D341Med (cell line): Measurements from ENCODE around the gene BIRC6.
"Not testable (repeated sequence)": the region's sequence is repeated elsewhere in the genome, so short reads cannot be mapped to it uniquely, and the experiment has no call there.

Experiments used
- DNase-seq: peaks from one replicate; pipeline ENCODE4 v3.0.0; 2012; ENCODE audit warnings: low spot score

The BIRC6 gene

GRCh38 chr2:32446369-32446768 lies 89.5 kb downstream of the BIRC6 start:
- DNase-seq, result no peak

- DNase-seq, result no peak
Observed at GRCh38 chr2:32450851-32451250, 94.0 kb downstream of the BIRC6 start.

GRCh38 chr2:32452338-32453064 lies 95.7 kb downstream of the BIRC6 start:
- no peak for DNase-seq

- no peak for DNase-seq
Observed at GRCh38 chr2:32453242-32454062, 96.6 kb downstream of the BIRC6 start.

- no peak for DNase-seq
Observed at GRCh38 chr2:32455816-32456215, 99.0 kb downstream of the BIRC6 start.

GRCh38 chr2:32456808-32457207 lies 100.0 kb downstream of the BIRC6 start:
- no peak for DNase-seq

GRCh38 chr2:32457814-32458213 lies 101.0 kb downstream of the BIRC6 start:
- DNase-seq, result no peak

GRCh38 chr2:32460861-32461260 lies 104.0 kb downstream of the BIRC6 start:
- not testable (repeated sequence) for DNase-seq

- no peak for DNase-seq
Observed at GRCh38 chr2:32463110-32463509, 106.3 kb downstream of the BIRC6 start.

GRCh38 chr2:32464431-32464830 lies 107.6 kb downstream of the BIRC6 start:
- no peak for DNase-seq

GRCh38 chr2:32472605-32473004 lies 115.8 kb downstream of the BIRC6 start:
- DNase-seq, result no peak

- DNase-seq, result no peak
Observed at GRCh38 chr2:32474381-32474780, 117.6 kb downstream of the BIRC6 start.

- no peak for DNase-seq
Observed at GRCh38 chr2:32478889-32479620, 122.2 kb downstream of the BIRC6 start.

GRCh38 chr2:32479993-32480392 lies 123.2 kb downstream of the BIRC6 start:
- no peak for DNase-seq

- DNase-seq, result no peak
Observed at GRCh38 chr2:32482471-32482870, 125.6 kb downstream of the BIRC6 start.

GRCh38 chr2:32484937-32485336 lies 128.1 kb downstream of the BIRC6 start:
- no peak for DNase-seq

- no peak for DNase-seq
Observed at GRCh38 chr2:32485399-32485798, 128.6 kb downstream of the BIRC6 start.

GRCh38 chr2:32489061-32489460 lies 132.2 kb downstream of the BIRC6 start:
- DNase-seq, result no peak

- no peak for DNase-seq
Observed at GRCh38 chr2:32491346-32491745, 134.5 kb downstream of the BIRC6 start.

GRCh38 chr2:32495139-32495538 lies 138.3 kb downstream of the BIRC6 start:
- no peak for DNase-seq

GRCh38 chr2:32496662-32497061 lies 139.8 kb downstream of the BIRC6 start:
- no peak for DNase-seq

GRCh38 chr2:32498306-32498705 lies 141.5 kb downstream of the BIRC6 start:
- no peak for DNase-seq

GRCh38 chr2:32502941-32503340 lies 146.1 kb downstream of the BIRC6 start:
- no peak for DNase-seq
